Measurements from ENCODE around the gene TCAIM. TPM values are rescaled to one million over a fixed set of nuclear protein-coding genes. Genes with fewer than 3 reads are reported as not detected.

TCAIM gene
- total RNA-seq, 1 experiment from 2014 or later = 18.4 TPM

DNA sequence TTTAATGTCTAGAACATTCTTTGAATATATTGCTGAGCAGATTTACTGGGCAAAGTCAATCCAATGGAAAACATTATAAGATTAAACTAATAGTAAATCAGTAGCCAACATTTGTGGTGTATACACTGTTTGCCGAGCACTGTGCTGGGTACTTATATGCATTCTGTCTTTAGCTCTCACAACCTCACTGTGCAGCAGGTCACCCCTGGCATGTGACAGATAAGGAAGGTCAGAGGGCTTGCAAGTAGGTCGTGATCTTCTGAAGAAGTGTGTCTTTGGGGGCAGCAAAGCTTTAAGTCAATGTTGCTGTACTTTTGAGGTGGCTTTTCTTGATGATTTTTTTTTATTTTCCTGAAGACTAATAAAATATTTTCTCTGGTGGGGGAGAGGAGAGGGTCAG is 62.2 kb downstream of the TCAIM start:
- TF ChIP-seq CBX3 (IDR thresholded peaks at IDR 0.05; ENCODE audit: low read depth) (no peak), POLR2A (IDR thresholded peaks at IDR 0.05; ENCODE audit: borderline replicate concordance, extremely low read depth, insufficient read depth, insufficient read length) (no peak), ZFX (IDR thresholded peaks at IDR 0.05) (no peak), JUND (IDR thresholded peaks at IDR 0.05) (no peak), CEBPB (IDR thresholded peaks at IDR 0.05; ENCODE audit: low read depth) (no peak), SIN3A (IDR thresholded peaks at IDR 0.05; ENCODE audit: low read depth) (no peak), EZH2phosphoT487 (IDR thresholded peaks at IDR 0.05; ENCODE audit: borderline replicate concordance) (no peak), POLR2AphosphoS5 (IDR thresholded peaks at IDR 0.05; ENCODE audit: low read depth, low read length) (no peak), ELF1 (IDR thresholded peaks at IDR 0.05; ENCODE audit: borderline replicate concordance, low read depth) (no peak), EZH2 (IDR thresholded peaks at IDR 0.05) (no peak), EGR1 (IDR thresholded peaks at IDR 0.05; ENCODE audit: low read depth) (no peak), ZNF274 (IDR thresholded peaks at IDR 0.05; ENCODE audit: low read depth, low read length) (no peak), TCF7L2 (IDR thresholded peaks at IDR 0.05; ENCODE audit: borderline replicate concordance, extremely low read depth, insufficient read depth, insufficient read length) (no peak), YY1 (IDR thresholded peaks at IDR 0.05; ENCODE audit: extremely low read depth, insufficient replicate concordance, low read depth, low read length) (no peak), RAD21 (IDR thresholded peaks at IDR 0.05; ENCODE audit: low read depth) (no peak)
- TF ChIP-seq, protein P1, sequence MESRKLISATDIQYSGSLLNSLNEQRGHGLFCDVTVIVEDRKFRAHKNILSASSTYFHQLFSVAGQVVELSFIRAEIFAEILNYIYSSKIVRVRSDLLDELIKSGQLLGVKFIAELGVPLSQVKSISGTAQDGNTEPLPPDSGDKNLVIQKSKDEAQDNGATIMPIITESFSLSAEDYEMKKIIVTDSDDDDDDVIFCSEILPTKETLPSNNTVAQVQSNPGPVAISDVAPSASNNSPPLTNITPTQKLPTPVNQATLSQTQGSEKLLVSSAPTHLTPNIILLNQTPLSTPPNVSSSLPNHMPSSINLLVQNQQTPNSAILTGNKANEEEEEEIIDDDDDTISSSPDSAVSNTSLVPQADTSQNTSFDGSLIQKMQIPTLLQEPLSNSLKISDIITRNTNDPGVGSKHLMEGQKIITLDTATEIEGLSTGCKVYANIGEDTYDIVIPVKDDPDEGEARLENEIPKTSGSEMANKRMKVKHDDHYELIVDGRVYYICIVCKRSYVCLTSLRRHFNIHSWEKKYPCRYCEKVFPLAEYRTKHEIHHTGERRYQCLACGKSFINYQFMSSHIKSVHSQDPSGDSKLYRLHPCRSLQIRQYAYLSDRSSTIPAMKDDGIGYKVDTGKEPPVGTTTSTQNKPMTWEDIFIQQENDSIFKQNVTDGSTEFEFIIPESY (IDR thresholded peaks at IDR 0.05; ENCODE audit: extremely low read depth, insufficient replicate concordance, low read length) = no peak
- TF ChIP-seq, protein P2, sequence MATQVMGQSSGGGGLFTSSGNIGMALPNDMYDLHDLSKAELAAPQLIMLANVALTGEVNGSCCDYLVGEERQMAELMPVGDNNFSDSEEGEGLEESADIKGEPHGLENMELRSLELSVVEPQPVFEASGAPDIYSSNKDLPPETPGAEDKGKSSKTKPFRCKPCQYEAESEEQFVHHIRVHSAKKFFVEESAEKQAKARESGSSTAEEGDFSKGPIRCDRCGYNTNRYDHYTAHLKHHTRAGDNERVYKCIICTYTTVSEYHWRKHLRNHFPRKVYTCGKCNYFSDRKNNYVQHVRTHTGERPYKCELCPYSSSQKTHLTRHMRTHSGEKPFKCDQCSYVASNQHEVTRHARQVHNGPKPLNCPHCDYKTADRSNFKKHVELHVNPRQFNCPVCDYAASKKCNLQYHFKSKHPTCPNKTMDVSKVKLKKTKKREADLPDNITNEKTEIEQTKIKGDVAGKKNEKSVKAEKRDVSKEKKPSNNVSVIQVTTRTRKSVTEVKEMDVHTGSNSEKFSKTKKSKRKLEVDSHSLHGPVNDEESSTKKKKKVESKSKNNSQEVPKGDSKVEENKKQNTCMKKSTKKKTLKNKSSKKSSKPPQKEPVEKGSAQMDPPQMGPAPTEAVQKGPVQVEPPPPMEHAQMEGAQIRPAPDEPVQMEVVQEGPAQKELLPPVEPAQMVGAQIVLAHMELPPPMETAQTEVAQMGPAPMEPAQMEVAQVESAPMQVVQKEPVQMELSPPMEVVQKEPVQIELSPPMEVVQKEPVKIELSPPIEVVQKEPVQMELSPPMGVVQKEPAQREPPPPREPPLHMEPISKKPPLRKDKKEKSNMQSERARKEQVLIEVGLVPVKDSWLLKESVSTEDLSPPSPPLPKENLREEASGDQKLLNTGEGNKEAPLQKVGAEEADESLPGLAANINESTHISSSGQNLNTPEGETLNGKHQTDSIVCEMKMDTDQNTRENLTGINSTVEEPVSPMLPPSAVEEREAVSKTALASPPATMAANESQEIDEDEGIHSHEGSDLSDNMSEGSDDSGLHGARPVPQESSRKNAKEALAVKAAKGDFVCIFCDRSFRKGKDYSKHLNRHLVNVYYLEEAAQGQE (IDR thresholded peaks at IDR 0.05; ENCODE audit: low read depth) = no peak
- TF ChIP-seq, protein P3, sequence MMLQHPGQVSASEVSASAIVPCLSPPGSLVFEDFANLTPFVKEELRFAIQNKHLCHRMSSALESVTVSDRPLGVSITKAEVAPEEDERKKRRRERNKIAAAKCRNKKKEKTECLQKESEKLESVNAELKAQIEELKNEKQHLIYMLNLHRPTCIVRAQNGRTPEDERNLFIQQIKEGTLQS (IDR thresholded peaks at IDR 0.05) = no peak
- TF ChIP-seq, protein P4, sequence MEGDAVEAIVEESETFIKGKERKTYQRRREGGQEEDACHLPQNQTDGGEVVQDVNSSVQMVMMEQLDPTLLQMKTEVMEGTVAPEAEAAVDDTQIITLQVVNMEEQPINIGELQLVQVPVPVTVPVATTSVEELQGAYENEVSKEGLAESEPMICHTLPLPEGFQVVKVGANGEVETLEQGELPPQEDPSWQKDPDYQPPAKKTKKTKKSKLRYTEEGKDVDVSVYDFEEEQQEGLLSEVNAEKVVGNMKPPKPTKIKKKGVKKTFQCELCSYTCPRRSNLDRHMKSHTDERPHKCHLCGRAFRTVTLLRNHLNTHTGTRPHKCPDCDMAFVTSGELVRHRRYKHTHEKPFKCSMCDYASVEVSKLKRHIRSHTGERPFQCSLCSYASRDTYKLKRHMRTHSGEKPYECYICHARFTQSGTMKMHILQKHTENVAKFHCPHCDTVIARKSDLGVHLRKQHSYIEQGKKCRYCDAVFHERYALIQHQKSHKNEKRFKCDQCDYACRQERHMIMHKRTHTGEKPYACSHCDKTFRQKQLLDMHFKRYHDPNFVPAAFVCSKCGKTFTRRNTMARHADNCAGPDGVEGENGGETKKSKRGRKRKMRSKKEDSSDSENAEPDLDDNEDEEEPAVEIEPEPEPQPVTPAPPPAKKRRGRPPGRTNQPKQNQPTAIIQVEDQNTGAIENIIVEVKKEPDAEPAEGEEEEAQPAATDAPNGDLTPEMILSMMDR (IDR thresholded peaks at IDR 0.05 in 2 of 3, conservative IDR thresholded peaks at IDR 0.05 in 1 of 3; ENCODE audit: borderline replicate concordance in 1 of 3, insufficient read depth in 1 of 3, low read depth in 2 of 3, low read length in 2 of 3) = no peak
- TF ChIP-seq, protein P5, sequence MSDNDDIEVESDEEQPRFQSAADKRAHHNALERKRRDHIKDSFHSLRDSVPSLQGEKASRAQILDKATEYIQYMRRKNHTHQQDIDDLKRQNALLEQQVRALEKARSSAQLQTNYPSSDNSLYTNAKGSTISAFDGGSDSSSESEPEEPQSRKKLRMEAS (IDR thresholded peaks at IDR 0.05) = no peak
- Histone ChIP-seq H3K27me3 (ENCODE audit: insufficient read depth, low read length) (no peaks in the 10 kb centered on the region), H3K9ac (ENCODE audit: low read length) (no peak overlapping the region), H3K27ac (ENCODE audit: low read depth, low read length) (no peak overlapping the region), H3K79me2 (ENCODE audit: insufficient read depth, low read length) (no peaks in the 10 kb centered on the region), H4K20me1 (ENCODE audit: insufficient read depth) (no peaks in the 10 kb centered on the region), H3K4me2 (ENCODE audit: low read length) (no peak overlapping the region), H2AFZ (ENCODE audit: low read depth, low read length, poor library complexity, severe bottlenecking) (no peak overlapping the region), H3K36me3 (ENCODE audit: control insufficient read depth in 1 of 2, insufficient read depth in 2 of 2, low read length in 2 of 2) (no peaks in the 10 kb centered on the region), H3K9me3 (ENCODE audit: control insufficient read depth in 1 of 2, insufficient read depth in 1 of 2, low read depth in 1 of 2, low read length in 2 of 2) (no peaks in the 10 kb centered on the region), H3K9me2 (ENCODE audit: insufficient read depth) (no peaks in the 10 kb centered on the region), H3K4me1 (ENCODE audit: control insufficient read depth in 1 of 2, insufficient read depth in 2 of 2, low read length in 2 of 2) (no peaks in the 10 kb centered on the region), H3K4me3 (replicated peaks in 1 of 2; ENCODE audit: low read depth in 1 of 2, low read length in 2 of 2) (no peak overlapping the region)
- ChIA-PET CTCF (no interaction called here), POLR2A (no interaction called here), RAD21 (ENCODE audit: low non-redundant PET in 1 of 2, low total read pairs in 2 of 2, uncharacterized antibody in 2 of 2, unreplicated experiment in 2 of 2) (no interaction called here)
- BruUV-seq (replicated peaks) = no TSS peak
- intact Hi-C loops (cut with micrococcal nuclease) = no loop called here
- no peak for DNase-seq (ENCODE audit: low read depth, low spot score)
- ATAC-seq = no peak

Measured in HCT116 (cell line).